Medulla oblongata (tissue), 1 donor: ENCODE data around the gene POLR2H.
A peak's percentile ranks its signal among the peaks of the same experiment; 100 is the strongest.

Experiments
- DNase-seq: peaks from one replicate; pipeline ENCODE4 v3.0.0-alpha.2; 2015; ENCODE audit errors: extremely low spot score

POLR2H gene

GRCh38 chr3:184352149-184352785 is 9.2 kb upstream of the POLR2H start:
- DNase-seq, result no peak

- no peak for DNase-seq
Observed at GRCh38 chr3:184352897-184353545, 8.5 kb upstream of the POLR2H start.

GRCh38 chr3:184353546-184353941 is 8.0 kb upstream of the POLR2H start:
- no peak for DNase-seq

- DNase-seq, result no peak
Observed at GRCh38 chr3:184354121-184354728, 7.3 kb upstream of the POLR2H start.

GRCh38 chr3:184354754-184355153 is 6.8 kb upstream of the POLR2H start:
- DNase-seq, result no peak

- no peak for DNase-seq
Observed at GRCh38 chr3:184355261-184356040, 6.1 kb upstream of the POLR2H start.

GRCh38 chr3:184357248-184358123 is 4.0 kb upstream of the POLR2H start:
- no peak for DNase-seq

- DNase-seq, result no peak
Observed at GRCh38 chr3:184358124-184358767, 3.3 kb upstream of the POLR2H start.

- DNase-seq, result no peak
Observed at GRCh38 chr3:184358921-184359350, 2.6 kb upstream of the POLR2H start.

GRCh38 chr3:184359610-184360009 is 1.9 kb upstream of the POLR2H start:
- DNase-seq, result peak; percentile 84

- no peak for DNase-seq
Observed at GRCh38 chr3:184360070-184360928, 1.2 kb upstream of the POLR2H start.

- DNase-seq, result no peak
Observed at GRCh38 chr3:184360929-184361531, 480 bp upstream of the POLR2H start.

- peak; percentile 81 for DNase-seq
Observed at GRCh38 chr3:184361932-184362667, 590 bp downstream of the POLR2H start.

GRCh38 chr3:184362668-184363546 is 1.4 kb downstream of the POLR2H start:
- peak; percentile 96 for DNase-seq

GRCh38 chr3:184366619-184367289 is 5.2 kb downstream of the POLR2H start:
- no peak for DNase-seq

GRCh38 chr3:184368116-184368515 is 6.6 kb downstream of the POLR2H start:
- no peak for DNase-seq

GRCh38 chr3:184368586-184369183 is 7.2 kb downstream of the POLR2H start:
- DNase-seq, result peak; percentile 76
